OCI-LY3 (cell line): Measurements from ENCODE around the gene HOXA11.

Source experiments
- H2AFZ ChIP-seq: fragments of 200-600, 300-600 bp; shearing (Covaris generic); 2 replicates; pipeline ENCODE4 v1.6.0; 2014; ENCODE audit warnings: antibody characterized with exemption, low read depth, low read length
- H3K27ac ChIP-seq: fragments of 200-600, 300-600 bp; sonication (generic); 2 replicates; pipeline ENCODE4 v1.5.1; 2014; ENCODE audit warnings: mild to moderate bottlenecking, low read length, moderate library complexity, mixed read lengths
- H3K27me3 ChIP-seq: fragments of 200-600, 300-600 bp; sonication (generic); 2 replicates; pipeline ENCODE4 v1.6.1; 2014; ENCODE audit warnings: low read depth, low read length, mixed read lengths
- H3K36me3 ChIP-seq: fragments of 200-600, 300-600 bp; sonication (generic); replicated peaks from 2 replicates; pipeline ENCODE3; 2014; ENCODE audit warnings: low read depth, low read length, mixed read lengths
- H3K4me1 ChIP-seq: fragments of 300-600, 200-600 bp; sonication (generic); 2 replicates; pipeline ENCODE4 v1.6.1; 2014; ENCODE audit warnings: low read length, mixed read lengths
- H3K4me2 ChIP-seq: fragments of 200-600, 300-600 bp; sonication (generic); 2 replicates; pipeline ENCODE4 v1.6.1; 2014; ENCODE audit warnings: low read length, mixed read lengths
- H3K4me3 ChIP-seq: fragments of 300-600, 200-600 bp; sonication (generic); 2 replicates; pipeline ENCODE4 v1.5.1; 2014; ENCODE audit warnings: antibody characterized with exemption, mild to moderate bottlenecking, low read length, moderate library complexity
- H3K79me2 ChIP-seq: fragments of 300-600, 200-600 bp; shearing (Covaris generic); 2 replicates; pipeline ENCODE4 v1.6.1; 2014; ENCODE audit warnings: mild to moderate bottlenecking, low read length, mixed read lengths
- H3K9ac ChIP-seq: fragments of 300-600, 200-600 bp; shearing (Covaris generic); 2 replicates; pipeline ENCODE4 v1.6.0; 2014; ENCODE audit warnings: mild to moderate bottlenecking, low read length, moderate library complexity
- H3K9me3 ChIP-seq: fragments of 200-600, 300-600 bp; shearing (Covaris generic); 2 replicates; pipeline ENCODE4 v1.6.1; 2014; ENCODE audit warnings: low read length, mixed read lengths; ENCODE audit not compliant: insufficient read depth
- H4K20me1 ChIP-seq: fragments of 200-600, 300-600 bp; sonication (generic); 2 replicates; pipeline ENCODE4 v1.6.1; 2016; ENCODE audit warnings: low read length, mixed read lengths; ENCODE audit not compliant: insufficient read depth
- EZH2phosphoT487 ChIP-seq: fragments of 200-600 bp; shearing (Covaris generic); IDR thresholded peaks from 2 replicates; pipeline ENCODE4 v1.6.1; 2018; ENCODE audit warnings: antibody characterized with exemption, mixed run types, low read depth
- TF ChIP-seq, protein P1 (sequence below): fragments of 200-600, 300-600 bp; sonication (generic); IDR thresholded peaks from 2 replicates; pipeline ENCODE4 v1.5.1; 2014; ENCODE audit warnings: antibody characterized with exemption, low read length, low read depth

HOXA11 gene

DNA sequence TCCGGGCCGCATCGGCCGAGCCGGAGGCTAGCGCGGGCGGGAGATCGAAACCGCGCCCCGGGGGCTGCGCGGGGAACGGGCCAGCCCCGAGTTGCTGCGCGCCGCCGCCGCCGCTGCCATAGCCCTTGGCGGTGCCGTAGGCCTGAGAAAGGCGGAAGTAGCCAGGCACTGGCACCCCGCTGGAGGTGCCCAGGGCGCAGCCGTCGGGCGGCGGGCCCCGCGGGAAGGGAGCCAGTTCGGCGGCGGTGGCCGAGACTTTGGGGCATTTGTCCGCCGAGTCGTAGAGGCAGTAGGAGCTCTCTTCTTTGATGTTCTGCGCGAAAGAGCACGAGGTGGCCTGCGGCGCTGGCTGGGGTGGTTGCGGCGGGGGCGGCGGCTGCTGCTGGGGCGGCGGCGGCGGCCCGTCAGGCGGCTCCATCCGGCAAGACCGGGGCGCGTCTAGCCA lies 11.5 kb downstream of the HOXA11 start:
- Histone ChIP-seq H3K4me2 (no peak overlapping the region), H3K9ac (no peak overlapping the region), H3K4me3 (no peak overlapping the region), H3K27me3 (no peaks in the 10 kb centered on the region), H3K27ac (no peak overlapping the region), H3K9me3 (no peaks in the 10 kb centered on the region), H3K4me1 (no peaks in the 10 kb centered on the region), H4K20me1 (no peaks in the 10 kb centered on the region), H2AFZ (no peak overlapping the region), H3K36me3 (no peaks in the 10 kb centered on the region), H3K79me2 (no peaks in the 10 kb centered on the region)
- TF ChIP-seq EZH2phosphoT487, result no peak
- TF ChIP-seq, protein P1, sequence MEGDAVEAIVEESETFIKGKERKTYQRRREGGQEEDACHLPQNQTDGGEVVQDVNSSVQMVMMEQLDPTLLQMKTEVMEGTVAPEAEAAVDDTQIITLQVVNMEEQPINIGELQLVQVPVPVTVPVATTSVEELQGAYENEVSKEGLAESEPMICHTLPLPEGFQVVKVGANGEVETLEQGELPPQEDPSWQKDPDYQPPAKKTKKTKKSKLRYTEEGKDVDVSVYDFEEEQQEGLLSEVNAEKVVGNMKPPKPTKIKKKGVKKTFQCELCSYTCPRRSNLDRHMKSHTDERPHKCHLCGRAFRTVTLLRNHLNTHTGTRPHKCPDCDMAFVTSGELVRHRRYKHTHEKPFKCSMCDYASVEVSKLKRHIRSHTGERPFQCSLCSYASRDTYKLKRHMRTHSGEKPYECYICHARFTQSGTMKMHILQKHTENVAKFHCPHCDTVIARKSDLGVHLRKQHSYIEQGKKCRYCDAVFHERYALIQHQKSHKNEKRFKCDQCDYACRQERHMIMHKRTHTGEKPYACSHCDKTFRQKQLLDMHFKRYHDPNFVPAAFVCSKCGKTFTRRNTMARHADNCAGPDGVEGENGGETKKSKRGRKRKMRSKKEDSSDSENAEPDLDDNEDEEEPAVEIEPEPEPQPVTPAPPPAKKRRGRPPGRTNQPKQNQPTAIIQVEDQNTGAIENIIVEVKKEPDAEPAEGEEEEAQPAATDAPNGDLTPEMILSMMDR, result no peak

DNA sequence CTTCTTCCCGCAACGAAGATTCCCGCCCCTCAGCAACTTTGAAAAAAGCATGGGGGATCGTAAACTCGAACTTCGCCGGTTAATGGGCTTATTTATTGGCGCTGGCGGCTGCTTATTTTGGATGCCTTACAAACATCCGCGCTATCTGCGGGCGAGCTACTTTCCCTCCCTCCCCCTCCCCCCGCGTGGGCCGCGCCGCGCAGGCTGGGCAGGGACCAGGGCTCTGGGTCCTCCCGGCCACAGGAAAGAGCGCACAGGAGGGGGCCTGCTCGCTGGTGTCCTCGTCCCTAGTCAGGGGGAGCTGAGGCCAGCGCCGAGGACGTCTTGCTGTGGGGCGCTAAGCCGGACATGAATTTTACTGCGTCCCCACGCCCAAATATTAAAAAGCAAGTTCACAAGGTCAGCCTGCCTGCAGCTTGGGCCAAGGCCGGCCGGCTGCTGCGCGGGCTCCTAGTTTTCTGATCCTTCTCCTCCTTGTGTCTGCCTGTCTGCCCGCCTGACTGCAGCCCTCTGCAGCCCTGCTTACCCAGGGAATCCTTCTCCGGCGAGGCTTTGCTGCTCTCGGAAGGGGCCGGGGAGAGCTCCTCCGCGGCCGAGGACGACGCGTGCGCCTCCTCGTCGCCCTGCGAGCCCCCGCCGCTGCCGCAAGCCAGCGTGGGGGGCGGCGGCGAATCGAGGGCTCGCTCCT lies 12.1 kb downstream of the HOXA11 start:
- Histone ChIP-seq H3K4me1 (no peaks in the 10 kb centered on the region), H3K27ac (no peak overlapping the region), H2AFZ (no peak overlapping the region), H3K9me3 (no peaks in the 10 kb centered on the region), H3K4me3 (no peak overlapping the region), H3K4me2 (no peak overlapping the region), H3K36me3 (no peaks in the 10 kb centered on the region), H3K9ac (no peak overlapping the region), H3K27me3 (no peaks in the 10 kb centered on the region), H3K79me2 (no peaks in the 10 kb centered on the region), H4K20me1 (no peaks in the 10 kb centered on the region)
- TF ChIP-seq, protein P1, result no peak
- TF ChIP-seq EZH2phosphoT487, result no peak

DNA sequence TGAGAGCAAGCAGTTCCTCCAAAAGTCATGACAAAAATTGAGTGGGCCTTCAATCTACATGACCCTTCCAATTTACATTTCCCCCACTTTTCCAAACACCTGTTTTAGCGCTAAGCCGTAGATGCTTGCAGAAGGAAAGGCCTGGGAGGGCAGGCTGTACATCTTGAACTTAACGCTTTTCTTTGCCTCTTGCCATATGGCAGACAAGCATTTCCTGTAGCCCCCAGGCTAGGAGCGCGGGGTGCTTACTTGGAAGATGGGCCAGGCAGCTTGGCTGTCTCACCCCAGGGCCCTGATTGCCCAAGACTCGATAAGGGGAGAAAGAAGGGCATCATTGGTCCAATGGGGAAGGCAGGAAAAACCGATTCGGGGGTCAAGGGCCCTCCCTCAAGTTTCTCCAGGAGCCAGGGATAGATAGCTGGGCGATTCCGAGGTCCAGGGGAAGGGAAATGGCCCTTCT lies 12.7 kb downstream of the HOXA11 start:
- Histone ChIP-seq H3K9ac (no peak overlapping the region), H3K4me2 (no peak overlapping the region)

DNA sequence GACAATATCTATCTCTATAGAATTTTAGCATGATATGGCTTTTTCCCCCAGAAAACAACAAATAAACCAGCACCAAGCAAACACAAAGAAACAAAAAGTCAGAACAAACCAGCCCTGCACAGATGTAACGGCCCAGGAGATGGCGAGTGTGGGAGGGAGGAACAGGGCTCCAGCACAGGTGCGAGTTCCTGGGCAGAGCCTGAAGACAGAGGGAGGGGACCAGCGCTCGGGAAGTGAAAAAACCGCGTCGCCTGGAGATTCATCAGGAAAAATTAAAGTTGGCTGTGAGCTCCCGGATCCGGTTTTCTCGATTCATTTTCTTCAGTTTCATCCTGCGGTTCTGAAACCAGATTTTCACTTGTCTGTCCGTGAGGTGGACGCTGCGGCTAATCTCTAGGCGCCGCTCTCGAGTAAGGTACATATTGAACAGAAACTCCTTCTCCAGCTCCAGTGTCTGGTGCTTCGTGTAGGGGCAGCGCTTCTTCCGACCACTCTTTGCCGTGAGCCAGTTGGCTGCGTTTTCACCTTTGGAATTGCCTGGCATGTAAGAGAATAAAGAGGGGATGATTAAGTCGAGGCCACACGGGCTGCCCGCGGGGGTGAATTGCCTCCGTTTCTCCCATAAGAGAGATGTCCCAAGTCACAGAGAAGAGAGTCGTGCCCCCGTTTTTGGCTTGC lies 13.3 kb downstream of the HOXA11 start:
- H3K79me2 ChIP-seq, result no peaks in the 10 kb centered on the region
- no peak overlapping the region for H3K9ac ChIP-seq
- H3K9me3 ChIP-seq, result no peaks in the 10 kb centered on the region
- no peak overlapping the region for H3K27ac ChIP-seq
- no peak for TF ChIP-seq EZH2phosphoT487
- TF ChIP-seq, protein P1, result no peak
- no peak overlapping the region for H2AFZ ChIP-seq
- no peaks in the 10 kb centered on the region for H3K4me1 ChIP-seq
- H3K36me3 ChIP-seq, result no peaks in the 10 kb centered on the region
- H3K4me3 ChIP-seq, result no peak overlapping the region
- no peak overlapping the region for H3K4me2 ChIP-seq
- H3K27me3 ChIP-seq, result no peaks in the 10 kb centered on the region
- no peaks in the 10 kb centered on the region for H4K20me1 ChIP-seq

More for the DNA sequence above, 12.7 kb downstream of the HOXA11 start:
- no peak overlapping the region for H3K27ac ChIP-seq
- no peaks in the 10 kb centered on the region for H3K9me3 ChIP-seq
- no peak overlapping the region for H3K4me3 ChIP-seq
- H4K20me1 ChIP-seq, result no peaks in the 10 kb centered on the region
- no peaks in the 10 kb centered on the region for H3K27me3 ChIP-seq
- no peak overlapping the region for H2AFZ ChIP-seq
- H3K4me1 ChIP-seq, result no peaks in the 10 kb centered on the region
- TF ChIP-seq, protein P1, result no peak
- TF ChIP-seq EZH2phosphoT487, result no peak
- no peaks in the 10 kb centered on the region for H3K79me2 ChIP-seq
- no peaks in the 10 kb centered on the region for H3K36me3 ChIP-seq
